ENCODE data around the gene STK35. TPM values are rescaled to one million over a fixed set of nuclear protein-coding genes. Genes with fewer than 3 reads are reported as not detected.

The STK35 gene
- total RNA-seq, 2 experiments from 2014 or later: 18.0 to 18.4 TPM

GRCh38 chr20:2114127-2114959, 12.7 kb downstream of the STK35 start:
- ATAC-seq: no peak
- intact Hi-C loops (cut with micrococcal nuclease): no loop called here
- no peaks in the 10 kb centered on the region for H3K27me3 Mint-ChIP-seq
- peaks cover 49% of the 10 kb centered on the region for H3K36me3 Mint-ChIP-seq (ENCODE audit: low read depth)
- TF ChIP-seq, protein P1, sequence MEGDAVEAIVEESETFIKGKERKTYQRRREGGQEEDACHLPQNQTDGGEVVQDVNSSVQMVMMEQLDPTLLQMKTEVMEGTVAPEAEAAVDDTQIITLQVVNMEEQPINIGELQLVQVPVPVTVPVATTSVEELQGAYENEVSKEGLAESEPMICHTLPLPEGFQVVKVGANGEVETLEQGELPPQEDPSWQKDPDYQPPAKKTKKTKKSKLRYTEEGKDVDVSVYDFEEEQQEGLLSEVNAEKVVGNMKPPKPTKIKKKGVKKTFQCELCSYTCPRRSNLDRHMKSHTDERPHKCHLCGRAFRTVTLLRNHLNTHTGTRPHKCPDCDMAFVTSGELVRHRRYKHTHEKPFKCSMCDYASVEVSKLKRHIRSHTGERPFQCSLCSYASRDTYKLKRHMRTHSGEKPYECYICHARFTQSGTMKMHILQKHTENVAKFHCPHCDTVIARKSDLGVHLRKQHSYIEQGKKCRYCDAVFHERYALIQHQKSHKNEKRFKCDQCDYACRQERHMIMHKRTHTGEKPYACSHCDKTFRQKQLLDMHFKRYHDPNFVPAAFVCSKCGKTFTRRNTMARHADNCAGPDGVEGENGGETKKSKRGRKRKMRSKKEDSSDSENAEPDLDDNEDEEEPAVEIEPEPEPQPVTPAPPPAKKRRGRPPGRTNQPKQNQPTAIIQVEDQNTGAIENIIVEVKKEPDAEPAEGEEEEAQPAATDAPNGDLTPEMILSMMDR (IDR thresholded peaks at IDR 0.05): no peak
- H3K9me3 Mint-ChIP-seq: peaks cover 4% of the 10 kb centered on the region
- ChIA-PET CTCF (interaction anchor here (1.1 to 1.9 kb wide), 2 partner anchors 21 to 58 kb away, joined by 4 to 5 read pairs; no protein-coding TSS in a partner anchor), POLR2A (interaction anchor here (6.2 kb wide), 1 partner anchor 11 kb away, joined by 33 read pairs; no protein-coding TSS in a partner anchor)
- H3K4me3 Mint-ChIP-seq: no peak overlapping the region
- H3K27ac Mint-ChIP-seq: no peak overlapping the region
- no peak for DNase-seq
- H3K4me1 Mint-ChIP-seq (ENCODE audit: low read depth): peaks cover 70% of the 10 kb centered on the region

DNA sequence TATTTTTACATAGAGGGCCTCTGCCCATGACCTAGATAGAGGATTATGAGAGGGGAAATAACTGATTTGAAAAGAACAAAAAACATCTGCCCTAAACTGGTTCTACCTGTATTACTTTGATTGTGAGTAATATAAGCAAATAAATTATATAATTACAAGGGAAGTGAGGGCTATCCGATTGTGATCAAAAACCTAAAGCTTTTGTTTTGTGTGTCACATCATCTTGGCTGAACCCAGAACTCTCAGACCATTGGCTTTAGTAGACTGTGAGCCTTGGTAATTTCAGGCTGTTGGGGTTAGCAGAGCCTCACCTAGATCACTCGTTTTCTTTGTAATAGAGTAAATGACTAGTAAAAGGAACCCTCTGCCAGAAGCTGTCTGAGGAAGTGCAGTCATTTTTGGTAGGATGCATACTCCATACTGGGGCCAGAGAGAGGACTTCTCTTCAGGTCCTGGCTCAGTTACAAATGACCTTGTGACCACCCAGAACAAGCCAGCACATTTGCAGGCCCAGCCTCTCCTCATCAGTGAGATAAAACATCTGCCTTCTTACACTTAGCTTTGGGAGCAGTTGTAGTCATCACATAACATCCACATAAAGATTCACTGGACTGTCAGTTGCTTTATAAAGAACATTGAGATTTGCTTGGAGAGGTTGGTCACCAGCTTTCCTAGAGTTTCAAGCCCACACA, 13.5 kb downstream of the STK35 start:
- Mint-ChIP-seq H3K4me1 (ENCODE audit: low read depth) (peaks cover 71% of the 10 kb centered on the region), H3K27ac (no peak overlapping the region)
- ATAC-seq: no peak

DNA sequence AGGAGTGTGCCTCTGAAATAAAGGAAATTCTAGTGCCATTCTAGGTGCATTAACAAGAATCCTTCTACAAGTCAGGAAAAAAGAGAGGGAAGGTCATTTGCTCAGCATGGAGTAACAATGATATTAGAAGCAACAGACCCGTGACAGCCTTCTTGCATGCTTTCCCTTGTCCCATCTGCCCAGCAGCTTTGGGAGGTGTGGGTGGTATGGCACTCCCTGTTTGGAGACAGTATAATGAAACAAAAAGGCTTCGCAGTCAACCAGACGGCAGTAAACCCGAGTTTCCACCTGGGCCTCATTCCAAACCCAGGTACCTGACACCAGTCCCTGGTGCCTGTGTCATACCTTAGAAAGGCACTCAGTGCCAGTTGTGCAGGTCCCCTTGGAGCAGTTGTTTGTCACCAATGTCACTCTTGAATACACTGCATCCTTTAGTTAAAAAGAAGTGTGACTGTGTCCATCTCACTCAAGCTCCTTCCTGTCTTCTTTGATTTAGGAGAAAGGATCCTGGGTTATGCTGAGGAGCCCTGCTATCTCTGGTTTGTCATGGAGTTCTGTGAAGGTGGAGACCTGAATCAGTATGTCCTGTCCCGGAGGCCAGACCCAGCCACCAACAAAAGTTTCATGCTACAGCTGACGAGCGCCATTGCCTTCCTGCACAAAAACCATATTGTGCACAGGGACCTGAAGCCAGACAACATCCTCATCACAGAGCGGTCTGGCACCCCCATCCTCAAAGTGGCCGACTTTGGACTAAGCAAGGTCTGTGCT, 14.7 kb downstream of the STK35 start:
- H3K27me3 Mint-ChIP-seq: no peaks in the 10 kb centered on the region
- peaks cover 73% of the 10 kb centered on the region for H3K4me1 Mint-ChIP-seq (ENCODE audit: low read depth)
- TF ChIP-seq, protein P1 (IDR thresholded peaks at IDR 0.05): no peak
- peaks cover 4% of the 10 kb centered on the region for H3K9me3 Mint-ChIP-seq
- H3K27ac Mint-ChIP-seq: no peak overlapping the region
- ChIA-PET POLR2A (interaction anchor here (0.9 to 6.2 kb wide), 3 partner anchors 13 to 33 kb away, joined by 3 to 33 read pairs (median 3); no protein-coding TSS in a partner anchor), CTCF (no interaction called here)
- DNase-seq: no peak
- peaks cover 58% of the 10 kb centered on the region for H3K36me3 Mint-ChIP-seq (ENCODE audit: low read depth)
- intact Hi-C loops (cut with micrococcal nuclease): no loop called here
- no peak overlapping the region for H3K4me3 Mint-ChIP-seq
- no peak for ATAC-seq

More for the DNA sequence above, 13.5 kb downstream of the STK35 start:
- TF ChIP-seq, protein P1 (IDR thresholded peaks at IDR 0.05): no peak
- ChIA-PET POLR2A (interaction anchor here (0.9 to 6.2 kb wide), 3 partner anchors 12 to 17 kb away, joined by 3 to 33 read pairs (median 4); no protein-coding TSS in a partner anchor), CTCF (interaction anchor here (1.1 to 1.9 kb wide), 2 partner anchors 22 to 57 kb away, joined by 4 to 5 read pairs; no protein-coding TSS in a partner anchor)
- Mint-ChIP-seq H3K36me3 (ENCODE audit: low read depth) (peaks cover 51% of the 10 kb centered on the region), H3K9me3 (peaks cover 4% of the 10 kb centered on the region), H3K27me3 (no peaks in the 10 kb centered on the region), H3K4me3 (no peak overlapping the region)
- intact Hi-C loops (cut with micrococcal nuclease): no loop called here
- no peak for DNase-seq

GRCh38 chr20:2118783-2119182, 17.2 kb downstream of the STK35 start:
- DNase-seq (peak; percentile 28), ATAC-seq (peak; percentile 95)
- Mint-ChIP-seq H3K36me3 (ENCODE audit: low read depth) (peaks cover 67% of the 10 kb centered on the region), H3K9me3 (peaks cover 4% of the 10 kb centered on the region), H3K27me3 (no peaks in the 10 kb centered on the region), H3K4me1 (ENCODE audit: low read depth) (peaks cover 64% of the 10 kb centered on the region), H3K4me3 (peak overlapping the region; percentile 40), H3K27ac (peak overlapping the region; percentile 90)
- intact Hi-C loops (cut with micrococcal nuclease): no loop called here
- POLR2A ChIA-PET: interaction anchor here (1.3 kb wide), 1 partner anchor 16 kb away, joined by 3 read pairs; no protein-coding TSS in a partner anchor
- CTCF ChIA-PET: interaction anchor here (1.0 to 1.7 kb wide), 4 partner anchors 16 to 111 kb away, joined by 3 to 7 read pairs (median 4); no protein-coding TSS in a partner anchor
- TF ChIP-seq, protein P1 (IDR thresholded peaks at IDR 0.05): no peak

All from activated CD8-positive, alpha-beta T cell treated with anti-CD3 and anti-CD28 coated beads for 36 hours (primary cell).